Tibial nerve (tissue), 4 donors: ENCODE results near the gene GLIS2.

Experiments used
- EP300 ChIP-seq, 2 donors: sonication (generic); formaldehyde crosslinking; IDR thresholded peaks; one replicate each; pipeline ENCODE4 v1.6.1; 2017; ENCODE audit warnings: antibody characterized with exemption in 2 of 2, mild to moderate bottlenecking in 1 of 2
- POLR2A ChIP-seq, 2 donors: fragments of 450-650 bp; IDR thresholded peaks; one replicate each; pipeline ENCODE4 v1.6.1; 2017; ENCODE audit warnings: antibody characterized with exemption in 2 of 2, mild to moderate bottlenecking in 2 of 2, moderate library complexity in 2 of 2
- TF ChIP-seq, protein P1 (sequence below), 5 experiments: fragments of 200-600 bp in 3 of 5; fragments of 450-650 bp in 2 of 5; sonication (generic) in 3 of 5; IDR thresholded peaks; one replicate each; pipeline ENCODE4 v1.5.1; 2016 to 2019; ENCODE audit warnings: antibody characterized with exemption in 5 of 5, mild to moderate bottlenecking in 3 of 5, moderate library complexity in 2 of 5

- TF ChIP-seq, protein P1, sequence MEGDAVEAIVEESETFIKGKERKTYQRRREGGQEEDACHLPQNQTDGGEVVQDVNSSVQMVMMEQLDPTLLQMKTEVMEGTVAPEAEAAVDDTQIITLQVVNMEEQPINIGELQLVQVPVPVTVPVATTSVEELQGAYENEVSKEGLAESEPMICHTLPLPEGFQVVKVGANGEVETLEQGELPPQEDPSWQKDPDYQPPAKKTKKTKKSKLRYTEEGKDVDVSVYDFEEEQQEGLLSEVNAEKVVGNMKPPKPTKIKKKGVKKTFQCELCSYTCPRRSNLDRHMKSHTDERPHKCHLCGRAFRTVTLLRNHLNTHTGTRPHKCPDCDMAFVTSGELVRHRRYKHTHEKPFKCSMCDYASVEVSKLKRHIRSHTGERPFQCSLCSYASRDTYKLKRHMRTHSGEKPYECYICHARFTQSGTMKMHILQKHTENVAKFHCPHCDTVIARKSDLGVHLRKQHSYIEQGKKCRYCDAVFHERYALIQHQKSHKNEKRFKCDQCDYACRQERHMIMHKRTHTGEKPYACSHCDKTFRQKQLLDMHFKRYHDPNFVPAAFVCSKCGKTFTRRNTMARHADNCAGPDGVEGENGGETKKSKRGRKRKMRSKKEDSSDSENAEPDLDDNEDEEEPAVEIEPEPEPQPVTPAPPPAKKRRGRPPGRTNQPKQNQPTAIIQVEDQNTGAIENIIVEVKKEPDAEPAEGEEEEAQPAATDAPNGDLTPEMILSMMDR (IDR thresholded peaks at IDR 0.05) = no peak
- TF ChIP-seq POLR2A (IDR thresholded peaks at IDR 0.05) (no peak), EP300 (IDR thresholded peaks at IDR 0.05) (no peak)
Measured at GRCh38 chr16:4298761-4299522, 16.9 kb upstream of the GLIS2 start.
